HG03571 (cell line): ENCODE measurements around the gene RNASET2.

Source experiments
- ATAC-seq: cut with Tn5 transposase; IDR thresholded peaks from one replicate; pipeline ENCODE4 v1.9.1; 2021; ENCODE audit not compliant: unreplicated experiment

Gene RNASET2

GRCh38 chr6:166956444-166957086 lies at the start of gene RNASET2:
RNASET2 (minus strand) TSS chr6:166956550; CDS start chr6:166956182, 368 bp downstream.
- ATAC-seq = peak; percentile 57

GRCh38 chr6:167005350-167006159 lies 49.2 kb upstream of the RNASET2 start:
- no peak for ATAC-seq

- no peak for ATAC-seq
Measured at GRCh38 chr6:167000759-167001158, 44.4 kb upstream of the RNASET2 start.

GRCh38 chr6:166999884-167000253 lies 43.5 kb upstream of the RNASET2 start:
- no peak for ATAC-seq

GRCh38 chr6:166999145-166999883 lies 43.0 kb upstream of the RNASET2 start, which contains the start of gene CEP43:
CEP43 (plus strand) TSS chr6:166999397; CDS start chr6:166999413, 16 bp downstream.
- peak; percentile 89 for ATAC-seq

GRCh38 chr6:166998256-166999144 lies 42.1 kb upstream of the RNASET2 start:
- ATAC-seq = peak; percentile 6

GRCh38 chr6:166997768-166998255 lies 41.5 kb upstream of the RNASET2 start:
- ATAC-seq = peak; percentile 23

GRCh38 chr6:166997348-166997747 lies 41.0 kb upstream of the RNASET2 start:
- no peak for ATAC-seq

GRCh38 chr6:166996406-166996805 lies 40.1 kb upstream of the RNASET2 start:
- ATAC-seq = no peak

- peak; percentile 66 for ATAC-seq
Measured at GRCh38 chr6:166989427-166990032, 33.2 kb upstream of the RNASET2 start.

GRCh38 chr6:166988674-166989201 lies 32.4 kb upstream of the RNASET2 start:
- ATAC-seq = no peak

GRCh38 chr6:166987930-166988329 lies 31.6 kb upstream of the RNASET2 start:
- ATAC-seq = no peak

GRCh38 chr6:166987448-166987847 lies 31.1 kb upstream of the RNASET2 start:
- no peak for ATAC-seq

GRCh38 chr6:166980738-166981137 lies 24.4 kb upstream of the RNASET2 start:
- ATAC-seq = no peak

- ATAC-seq = no peak
Measured at GRCh38 chr6:166977621-166978525, 21.5 kb upstream of the RNASET2 start.

GRCh38 chr6:166976636-166977035 lies 20.3 kb upstream of the RNASET2 start:
- ATAC-seq = no peak

- no peak for ATAC-seq
Measured at GRCh38 chr6:166972101-166972500, 15.8 kb upstream of the RNASET2 start.

GRCh38 chr6:166971271-166971670 lies 14.9 kb upstream of the RNASET2 start:
- ATAC-seq = no peak

- no peak for ATAC-seq
Measured at GRCh38 chr6:166970776-166971175, 14.4 kb upstream of the RNASET2 start.
